Muscle of back (tissue), 11 donors: Measurements from ENCODE around the gene IGLL5. TPM values are rescaled to one million over a fixed set of nuclear protein-coding genes. Genes with fewer than 3 reads are reported as not detected.
"Not testable (repeated sequence)": the region's sequence is repeated elsewhere in the genome, so short reads cannot be mapped to it uniquely, and the experiment has no call there.

ENCODE experiments used
- DNase-seq, 3 donors: peaks; one replicate each; pipeline versions ENCODE4 v3.0.0 to v3.0.0-alpha.2; 2013
- polyA plus RNA-seq, 10 donors: library from polyadenylated mRNA; unstranded; fragments of 120-200 nt; gene quantifications; one replicate each; pipeline ENCODE4 v1.2.1, GENCODE V29; 2013; ENCODE audit not compliant: insufficient read length in 10 of 10

Gene IGLL5
- polyA plus RNA-seq, 10 donors, result 0.24 to 0.61 (median 0.32) TPM; not detected in 6

GRCh38 chr22:22914726-22915669, 27.4 kb downstream of the IGLL5 start:
- no peak for DNase-seq

- DNase-seq, result no peak
Measured at GRCh38 chr22:22915670-22916035, 28.0 kb downstream of the IGLL5 start.

GRCh38 chr22:22916215-22916951, 28.8 kb downstream of the IGLL5 start:
- no peak for DNase-seq

GRCh38 chr22:22916952-22917290, 29.3 kb downstream of the IGLL5 start:
- no peak for DNase-seq

GRCh38 chr22:22917377-22917776, 29.8 kb downstream of the IGLL5 start:
- DNase-seq, result no peak

DNA sequence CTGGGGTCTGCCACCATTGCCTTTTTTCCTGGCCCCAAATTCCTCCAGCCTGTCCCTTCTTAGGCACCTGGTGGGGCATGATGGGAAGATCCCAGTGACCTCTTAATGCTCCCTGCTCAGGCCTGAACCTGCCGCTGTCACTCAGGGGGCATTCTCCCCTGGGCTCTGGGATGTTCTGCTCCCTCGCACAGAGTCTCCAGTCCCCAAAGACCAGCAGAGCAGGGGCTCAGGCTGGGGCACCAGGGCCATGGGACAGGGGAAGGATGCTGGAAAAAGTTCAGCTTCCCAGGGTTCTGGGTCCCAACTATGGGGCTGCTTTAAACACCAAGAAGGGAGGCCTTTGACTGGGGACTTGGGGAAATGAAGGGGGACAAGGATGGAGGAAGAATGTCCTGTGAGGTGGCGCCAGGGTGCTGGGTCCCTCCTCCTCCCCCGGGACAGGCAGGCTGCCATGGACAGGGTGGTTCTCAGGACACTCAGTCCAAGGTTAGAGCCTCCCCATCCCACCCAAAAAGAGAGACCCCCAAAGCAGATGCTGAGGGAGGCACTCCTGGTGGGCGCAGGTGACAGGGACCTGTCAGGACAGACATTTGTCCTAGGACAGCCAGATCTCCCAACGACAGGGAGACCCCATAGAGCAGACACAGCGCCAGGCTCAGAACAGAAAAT, 30.8 kb downstream of the IGLL5 start:
- no peak for DNase-seq

- no peak for DNase-seq
Measured at GRCh38 chr22:22919041-22919440, 31.4 kb downstream of the IGLL5 start.

- DNase-seq, result no peak
Measured at GRCh38 chr22:22920104-22920654, 32.6 kb downstream of the IGLL5 start.

- DNase-seq, result no peak
Measured at GRCh38 chr22:22920910-22921550, 33.4 kb downstream of the IGLL5 start.

DNA sequence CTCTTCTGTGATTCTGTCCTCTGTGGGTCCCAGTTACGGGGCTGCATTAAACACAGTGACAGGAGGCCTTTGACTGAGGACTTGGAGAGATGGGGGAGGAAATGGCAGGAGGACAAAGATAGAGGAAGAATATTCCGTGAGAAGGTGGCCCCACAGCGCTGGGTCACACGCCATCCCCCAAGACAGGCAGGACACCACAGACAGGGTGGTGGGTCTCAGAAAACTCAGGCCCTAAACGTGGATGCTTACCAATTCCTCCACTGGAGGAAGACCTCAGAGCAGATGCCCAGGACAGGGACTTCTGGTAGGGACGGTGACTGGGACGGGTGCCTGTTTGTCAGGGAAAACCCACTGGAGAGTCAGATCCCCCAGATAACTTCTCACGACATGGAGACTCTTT, 34.0 kb downstream of the IGLL5 start:
- no peak for DNase-seq

DNA sequence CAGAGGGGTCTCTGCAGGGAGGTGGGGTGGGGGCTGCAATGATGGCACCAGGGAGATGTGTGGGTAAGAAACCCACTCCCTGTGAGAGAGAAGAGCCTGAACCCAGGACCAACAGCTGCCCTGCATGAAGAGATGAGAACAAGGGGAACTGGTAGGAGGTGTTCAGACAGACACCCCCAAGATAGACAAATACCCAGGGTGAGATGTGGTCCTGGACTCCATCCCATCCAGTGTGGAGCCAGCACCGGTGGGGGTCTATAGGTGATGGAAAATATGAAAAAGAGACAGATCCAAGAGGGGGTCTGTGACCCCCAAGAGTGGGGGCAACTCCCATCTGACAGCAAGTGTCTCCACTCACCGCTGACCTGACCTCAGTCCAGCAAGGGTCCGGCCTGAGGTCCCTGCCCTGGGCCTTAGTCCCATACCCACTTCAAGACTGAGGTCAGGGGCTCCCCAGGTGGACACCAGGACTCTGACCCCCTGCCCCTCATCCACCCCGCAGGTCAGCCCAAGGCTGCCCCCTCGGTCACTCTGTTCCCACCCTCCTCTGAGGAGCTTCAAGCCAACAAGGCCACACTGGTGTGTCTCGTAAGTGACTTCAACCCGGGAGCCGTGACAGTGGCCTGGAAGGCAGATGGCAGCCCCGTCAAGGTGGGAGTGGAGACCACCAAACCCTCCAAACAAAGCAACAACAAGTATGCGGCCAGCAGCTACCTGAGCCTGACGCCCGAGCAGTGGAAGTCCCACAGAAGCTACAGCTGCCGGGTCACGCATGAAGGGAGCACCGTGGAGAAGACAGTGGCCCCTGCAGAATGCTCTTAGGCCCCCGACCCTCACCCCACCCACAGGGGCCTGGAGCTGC, 34.7 kb downstream of the IGLL5 start:
- not testable (repeated sequence) for DNase-seq

GRCh38 chr22:22922954-22923319, 35.3 kb downstream of the IGLL5 start:
- DNase-seq, result no peak

GRCh38 chr22:22923379-22923778, 35.8 kb downstream of the IGLL5 start:
- no peak for DNase-seq

- no peak for DNase-seq
Measured at GRCh38 chr22:22923930-22924329, 36.3 kb downstream of the IGLL5 start.

DNA sequence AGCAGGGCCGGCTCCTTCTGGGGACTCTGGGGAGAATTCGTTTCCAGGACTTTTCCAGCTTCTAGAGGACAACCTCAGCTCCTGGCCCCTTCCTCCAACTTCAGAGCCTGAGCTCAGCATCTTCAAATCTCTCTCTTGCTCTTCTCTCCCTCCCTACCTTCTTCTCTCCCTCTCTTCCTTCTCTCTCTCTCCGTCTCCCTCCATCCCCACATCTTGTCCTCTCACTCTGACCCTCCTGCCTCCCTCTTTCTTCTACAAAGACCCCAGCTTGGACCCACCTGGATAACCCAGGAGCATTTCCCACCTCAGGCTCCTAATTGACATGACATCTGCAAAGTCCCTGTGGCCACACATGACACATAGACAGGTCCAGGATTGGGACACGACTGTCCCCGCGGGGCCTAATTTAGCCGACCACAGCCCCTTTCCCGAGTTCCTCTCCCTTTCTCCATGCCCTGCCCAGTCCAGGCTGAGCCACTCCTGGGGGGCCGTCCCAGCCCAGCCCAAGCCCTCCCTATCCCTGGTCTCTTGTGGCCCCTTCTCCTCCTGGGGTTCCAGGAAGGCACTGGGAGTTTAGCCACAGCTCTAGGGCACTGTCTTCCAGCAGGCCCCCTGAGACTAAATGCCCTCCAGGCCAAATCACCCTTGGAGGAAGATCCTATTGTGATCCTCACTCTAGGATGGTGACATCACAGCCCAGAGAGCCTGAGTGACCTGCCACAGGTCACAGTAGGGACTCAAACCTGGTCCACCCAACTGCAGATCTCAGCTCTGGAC, 36.9 kb downstream of the IGLL5 start:
- no peak for DNase-seq

- no peak for DNase-seq
Measured at GRCh38 chr22:22925146-22925804, 37.7 kb downstream of the IGLL5 start.

- no peak for DNase-seq
Measured at GRCh38 chr22:22925805-22926369, 38.3 kb downstream of the IGLL5 start.

GRCh38 chr22:22926370-22927195, 39.0 kb downstream of the IGLL5 start:
- no peak for DNase-seq
